GM18526 (cell line): Measurements from ENCODE around the gene RASEF.

Source experiments
- POLR2A ChIP-seq: IDR thresholded peaks from 3 replicates; pipeline ENCODE4 v1.6.1; 2011; ENCODE audit not compliant: insufficient read length; ENCODE audit errors: extremely low read depth

RASEF gene

GRCh38 chr9:83062651-83063527 lies at the start of gene RASEF:
Gene RASEF, minus strand, starts transcription at chr9:83063142. Its CDS starts 275 bp downstream, at chr9:83062867.
- TF ChIP-seq POLR2A = no peak

GRCh38 chr9:83111169-83111568 lies 48.2 kb upstream of the RASEF start:
- TF ChIP-seq POLR2A = no peak

GRCh38 chr9:83109296-83109695 lies 46.4 kb upstream of the RASEF start:
- no peak for TF ChIP-seq POLR2A

DNA sequence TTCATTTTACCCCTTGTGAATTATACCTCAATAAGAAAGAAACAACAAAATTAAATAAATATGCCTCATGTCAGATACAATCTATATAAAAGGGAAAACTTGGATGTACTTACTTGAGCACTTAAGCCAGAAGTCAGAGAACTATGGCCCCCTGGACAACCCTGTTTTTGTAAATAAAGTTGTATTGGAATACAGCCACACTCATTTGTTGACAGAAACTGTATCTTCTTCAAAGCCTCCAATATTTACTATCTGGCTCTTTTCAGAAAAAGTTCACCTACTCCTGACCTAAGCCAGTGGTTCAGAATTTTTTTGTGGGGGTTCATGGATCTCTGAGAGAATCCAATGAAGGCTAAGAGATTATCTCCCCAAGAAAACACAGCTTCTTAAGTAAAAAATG lies 45.3 kb upstream of the RASEF start:
- TF ChIP-seq POLR2A = no peak

DNA sequence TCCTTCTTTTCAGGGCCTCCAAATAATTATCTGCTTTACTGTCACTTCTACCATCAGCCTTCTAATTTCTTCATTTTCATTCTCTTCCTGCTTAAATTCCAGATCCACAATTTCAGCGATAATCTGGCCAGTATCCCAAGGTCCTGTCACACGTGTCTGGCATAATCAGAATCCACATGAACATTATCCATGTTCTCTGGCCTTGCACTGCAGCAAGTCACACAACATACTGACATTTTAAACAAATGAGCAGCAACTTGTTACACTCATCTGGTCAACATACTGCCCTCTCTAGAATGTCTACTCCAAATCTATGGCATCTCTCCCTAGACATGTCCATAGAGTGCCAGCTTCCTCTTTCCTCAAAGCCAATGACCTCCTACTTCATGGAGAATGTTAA lies 43.8 kb upstream of the RASEF start:
- no peak for TF ChIP-seq POLR2A

DNA sequence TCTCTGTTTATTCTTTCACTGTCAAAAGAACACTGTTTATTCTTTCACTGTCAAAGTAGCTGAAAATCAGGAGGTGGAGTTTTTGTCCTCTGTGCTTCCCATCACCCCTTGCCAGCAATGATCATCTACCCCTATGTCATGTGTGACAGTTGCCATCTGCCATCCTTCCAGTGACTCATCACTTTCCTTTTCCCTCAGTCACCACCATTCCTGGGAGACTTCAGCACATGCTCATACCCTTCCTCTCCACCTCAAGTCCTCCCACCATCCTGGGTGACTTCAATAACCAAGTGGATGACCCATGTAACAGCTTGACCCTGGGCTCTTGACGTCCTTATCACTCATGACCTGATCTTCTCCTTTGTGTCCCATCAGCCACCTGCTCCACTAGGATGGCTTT lies 43.3 kb upstream of the RASEF start:
- no peak for TF ChIP-seq POLR2A

DNA sequence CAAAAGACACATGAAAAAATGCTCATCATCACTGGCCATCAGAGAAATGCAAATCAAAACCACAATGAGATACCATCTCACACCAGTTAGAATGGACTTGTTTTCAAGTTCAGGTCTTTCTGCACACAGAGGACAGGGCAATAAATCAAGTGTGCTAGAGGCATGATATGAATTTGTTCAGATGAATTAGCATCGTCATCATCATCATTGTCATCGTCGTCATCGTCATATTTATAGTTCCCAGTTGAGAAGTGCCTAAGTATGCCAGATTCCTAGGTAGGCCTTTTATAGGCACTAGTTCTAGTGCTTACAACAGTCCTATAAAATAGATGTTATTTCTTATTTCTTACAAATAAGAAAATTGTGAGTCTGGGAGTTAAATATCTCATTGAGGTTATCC lies 34.7 kb upstream of the RASEF start:
- TF ChIP-seq POLR2A = no peak

DNA sequence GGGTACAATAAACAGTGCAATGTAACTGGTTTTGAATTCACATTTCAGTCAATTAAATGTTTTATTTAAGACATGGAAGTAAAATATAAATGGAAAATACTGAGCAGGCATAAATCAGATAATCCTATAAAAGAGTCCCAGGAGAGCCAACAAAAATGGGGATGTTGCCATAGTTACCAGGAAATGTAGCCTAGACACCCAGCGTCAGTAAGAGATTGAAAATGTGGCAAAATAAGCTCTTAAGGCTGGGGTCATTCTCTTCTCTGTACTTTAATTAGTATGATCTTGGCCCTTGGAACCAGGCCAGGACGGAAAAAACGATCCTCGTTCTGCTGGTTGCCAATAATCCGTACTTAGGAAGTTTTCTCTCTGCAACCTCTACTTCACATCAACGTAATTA lies 18.9 kb upstream of the RASEF start:
- no peak for TF ChIP-seq POLR2A

- TF ChIP-seq POLR2A = no peak
Measured at GRCh38 chr9:83081010-83081409, 18.1 kb upstream of the RASEF start.

DNA sequence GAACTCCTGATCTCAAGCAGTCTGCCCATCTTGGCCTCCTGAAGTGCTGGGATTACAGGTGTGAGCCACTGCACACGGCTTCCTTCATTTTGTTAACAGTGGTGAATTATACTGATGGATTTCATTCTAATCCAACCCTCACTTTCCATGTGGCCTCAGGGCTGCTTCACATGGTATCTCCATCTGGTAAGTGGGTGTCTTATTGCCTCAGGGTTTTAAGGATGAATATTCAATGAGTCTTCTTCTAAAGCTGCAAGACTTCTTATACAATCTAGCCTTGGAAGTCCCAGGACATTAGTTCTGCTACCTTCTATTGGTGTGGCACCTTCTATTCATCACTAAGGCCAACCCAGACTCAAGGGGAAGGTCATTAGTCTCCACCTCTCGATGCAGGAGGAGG lies 8.7 kb upstream of the RASEF start:
- TF ChIP-seq POLR2A = no peak

GRCh38 chr9:83070261-83070660 lies 7.3 kb upstream of the RASEF start:
- TF ChIP-seq POLR2A = no peak

DNA sequence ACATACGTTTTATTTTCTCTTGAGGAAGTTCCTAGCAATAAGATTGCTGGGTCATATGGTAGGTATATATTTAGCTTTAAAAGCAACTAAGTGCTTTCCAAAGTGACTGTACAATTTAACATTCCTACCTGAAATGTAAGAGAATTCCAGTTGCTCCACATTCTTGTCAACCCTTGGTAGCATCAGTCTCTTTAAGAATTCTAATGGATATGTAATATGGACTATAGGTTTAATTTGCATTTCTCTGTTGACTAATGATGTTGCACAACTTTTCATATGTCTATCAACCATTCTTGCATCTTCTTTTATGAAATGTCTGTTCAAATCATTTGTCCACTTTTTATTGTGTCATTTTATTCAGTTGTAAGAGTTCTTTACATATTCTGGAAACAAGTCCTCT lies 6.7 kb upstream of the RASEF start:
- TF ChIP-seq POLR2A = no peak

- no peak for TF ChIP-seq POLR2A
Measured at GRCh38 chr9:83068414-83068813, 5.5 kb upstream of the RASEF start.

- no peak for TF ChIP-seq POLR2A
Measured at GRCh38 chr9:83067579-83067978, 4.6 kb upstream of the RASEF start.

DNA sequence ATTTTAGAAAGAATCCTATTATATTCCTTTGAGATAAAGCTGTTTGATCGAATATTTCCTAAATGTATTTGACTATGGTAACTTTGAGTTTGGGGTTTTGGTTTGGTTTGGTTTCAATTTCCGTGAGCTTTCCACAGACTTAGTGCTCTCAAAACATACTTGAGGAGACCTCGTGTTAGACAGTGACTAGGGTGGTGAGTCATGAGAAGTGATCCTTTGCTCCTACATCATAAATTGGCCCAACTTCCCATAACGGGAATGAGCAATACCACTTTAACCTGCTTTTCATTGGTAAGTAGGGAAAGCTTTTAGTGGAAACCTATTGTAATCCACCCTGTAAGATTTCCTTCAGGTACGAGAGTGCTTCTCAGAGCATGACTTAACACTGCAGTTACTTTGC lies 3.8 kb upstream of the RASEF start:
- no peak for TF ChIP-seq POLR2A

DNA sequence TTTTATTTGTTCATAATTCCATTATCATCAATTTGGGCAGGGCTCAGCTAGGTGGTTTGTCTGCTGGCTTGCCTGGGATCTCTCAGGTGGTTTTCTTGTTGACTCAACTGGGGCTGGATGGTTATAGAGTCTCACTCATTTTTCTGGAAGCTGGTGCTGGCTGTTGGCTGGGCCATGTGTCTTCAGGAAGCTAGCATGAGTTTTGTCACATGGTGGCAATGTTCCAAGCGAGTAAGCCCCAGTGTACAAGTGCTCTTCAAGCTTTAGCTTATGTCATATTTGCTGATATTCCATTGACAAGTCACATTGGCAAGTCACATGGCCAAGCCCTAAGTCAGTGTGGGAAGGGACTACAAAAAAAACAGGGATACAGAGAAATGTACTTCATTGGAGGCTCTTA lies 2.3 kb upstream of the RASEF start:
- no peak for TF ChIP-seq POLR2A
